Neuronal stem cell (in vitro differentiated cells): ENCODE measurements around the gene HPS4.

ENCODE experiments used
- DNase-seq: peaks from one replicate; pipeline ENCODE4 v3.0.0-alpha.2; 2013; ENCODE audit warnings: low spot score
- H2AFZ ChIP-seq: one replicate; pipeline ENCODE4 v1.6.1; 2013; ENCODE audit warnings: mild to moderate bottlenecking, low read length, inconsistent platforms
- H2AK5ac ChIP-seq: 2 replicates; pipeline ENCODE4 v1.6.1; 2013; ENCODE audit warnings: low read depth, mild to moderate bottlenecking, inconsistent platforms, low read length, moderate library complexity, mixed read lengths
- H2BK120ac ChIP-seq: 2 replicates; pipeline ENCODE4 v1.6.1; 2013; ENCODE audit warnings: low read depth, mild to moderate bottlenecking, inconsistent platforms, low read length, moderate library complexity, mixed read lengths
- H2BK12ac ChIP-seq: one replicate; pipeline ENCODE4 v1.6.1; 2013; ENCODE audit warnings: low read length, inconsistent platforms
- H2BK15ac ChIP-seq: 2 replicates; pipeline ENCODE4 v1.6.1; 2013; ENCODE audit warnings: mild to moderate bottlenecking, low read length, inconsistent platforms, mixed read lengths
- H2BK5ac ChIP-seq: one replicate; pipeline ENCODE4 v1.6.1; 2013; ENCODE audit warnings: inconsistent platforms, mild to moderate bottlenecking, low read length, moderate library complexity
- H3K14ac ChIP-seq: one replicate; pipeline ENCODE4 v1.6.1; 2013; ENCODE audit warnings: low read length, inconsistent platforms
- H3K18ac ChIP-seq: 2 replicates; pipeline ENCODE4 v1.6.1; 2013; ENCODE audit warnings: low read length, inconsistent platforms
- H3K23ac ChIP-seq: 2 replicates; pipeline ENCODE4 v1.6.1; 2013; ENCODE audit warnings: low read depth, mild to moderate bottlenecking, mixed read lengths, low read length, inconsistent platforms; ENCODE audit not compliant: poor library complexity
- H3K27ac ChIP-seq: replicated peaks from 3 replicates; pipeline ENCODE4 v1.5.1; 2013; ENCODE audit warnings: low read length, inconsistent platforms
- H3K27me3 ChIP-seq, 3 experiments: 2 replicates each; pipeline ENCODE4 v1.6.1; 2013; ENCODE audit warnings: low read length in 3 of 3, mild to moderate bottlenecking in 2 of 3, inconsistent platforms in 1 of 3, low read depth in 1 of 3, mixed read lengths in 1 of 3, moderate library complexity in 1 of 3; ENCODE audit not compliant: control insufficient read depth in 3 of 3, insufficient read depth in 3 of 3
- H3K36me3 ChIP-seq, 2 donors: replicated peaks in 1 of 2; 2 replicates each; pipeline ENCODE4 v1.6.1; 2013; ENCODE audit warnings: low read length in 2 of 2; ENCODE audit not compliant: control insufficient read depth in 2 of 2, insufficient read depth in 2 of 2
- H3K4ac ChIP-seq: 2 replicates; pipeline ENCODE4 v1.6.1; 2013; ENCODE audit warnings: inconsistent platforms, mild to moderate bottlenecking, low read length, moderate library complexity
- H3K4me1 ChIP-seq, 2 donors: 1 replicate in 1 of 2; 2 replicates in 1 of 2; pipeline ENCODE4 v1.6.1; 2013; ENCODE audit warnings: low read length in 2 of 2, low read depth in 1 of 2; ENCODE audit not compliant: control insufficient read depth in 2 of 2, insufficient read depth in 1 of 2
- H3K4me2 ChIP-seq: one replicate; pipeline ENCODE4 v1.6.1; 2013; ENCODE audit warnings: mild to moderate bottlenecking, low read length, inconsistent platforms; ENCODE audit not compliant: insufficient read depth, poor library complexity, severe bottlenecking
- H3K4me3 ChIP-seq, 2 donors: 2 replicates each; pipeline ENCODE4 v1.5.1; 2013; ENCODE audit warnings: low read length in 2 of 2, mild to moderate bottlenecking in 2 of 2, inconsistent platforms in 1 of 2, moderate library complexity in 1 of 2
- H3K79me1 ChIP-seq: one replicate; pipeline ENCODE4 v1.6.1; 2013; ENCODE audit warnings: low read depth, mild to moderate bottlenecking, inconsistent platforms, low read length, moderate library complexity
- H3K9ac ChIP-seq: one replicate; pipeline ENCODE4 v1.6.1; 2013; ENCODE audit warnings: mild to moderate bottlenecking, low read depth, low read length, inconsistent platforms; ENCODE audit not compliant: poor library complexity
- H3K9me3 ChIP-seq, 2 donors: replicated peaks in 1 of 2; 2 replicates each; pipeline versions ENCODE3 to v1.6.1; 2013; ENCODE audit warnings: low read length in 2 of 2, mild to moderate bottlenecking in 2 of 2, inconsistent platforms in 1 of 2, low read depth in 1 of 2, mixed read lengths in 1 of 2, moderate library complexity in 1 of 2; ENCODE audit not compliant: control insufficient read depth in 2 of 2, insufficient read depth in 1 of 2
- H4K8ac ChIP-seq: one replicate; pipeline ENCODE4 v1.6.1; 2013; ENCODE audit warnings: low read depth, mild to moderate bottlenecking, inconsistent platforms, low read length, moderate library complexity
- H4K91ac ChIP-seq: one replicate; pipeline ENCODE4 v1.6.1; 2013; ENCODE audit warnings: low read length, low read depth, mild to moderate bottlenecking, inconsistent platforms; ENCODE audit not compliant: poor library complexity
- WGBS, 2 donors: extraction: QIAGEN DNeasy Blood & Tissue Kit; methylation state at CpG; one replicate each; pipeline ENCODE4 v1.1.7; 2013; ENCODE audit warnings: missing lambda C conversion rate in 2 of 2, mixed read lengths in 1 of 2; ENCODE audit not compliant: insufficient read length in 2 of 2, insufficient replicate concordance in 1 of 2; ENCODE audit errors: extremely low coverage in 2 of 2; 5-methylcytosine and 5-hydroxymethylcytosine counted together

HPS4 gene

GRCh38 chr22:26499188-26499703, 15.7 kb upstream of the HPS4 start:
- Histone ChIP-seq H4K91ac (no peak overlapping the region), H3K18ac (no peak overlapping the region), H3K23ac (no peak overlapping the region), H3K4me2 (no peak overlapping the region), H3K9ac (no peak overlapping the region), H3K27ac (no peak overlapping the region), H2BK15ac (no peak overlapping the region), H3K4ac (no peak overlapping the region), H2AK5ac (no peak overlapping the region), H3K36me3 (peaks cover 49 to 98% of the 10 kb centered on the region in 2 donors), H3K4me3 (no peak overlapping the region), H3K4me1 (peaks cover 0 to 5% of the 10 kb centered on the region in 2 donors), H3K27me3 (no peaks in the 10 kb centered on the region), H3K9me3 (peaks cover 0 to 2% of the 10 kb centered on the region in 2 donors), H4K8ac (no peak overlapping the region), H3K79me1 (peaks cover 3% of the 10 kb centered on the region), H2BK5ac (no peak overlapping the region), H2BK120ac (no peak overlapping the region), H3K14ac (no peak overlapping the region), H2BK12ac (no peak overlapping the region), H2AFZ (no peak overlapping the region)
- no CpG with 5 or more reads among the region's 25 CpGs for WGBS, 2 donors
- no peak for DNase-seq

GRCh38 chr22:26496456-26496855, 12.9 kb upstream of the HPS4 start:
- Histone ChIP-seq H3K36me3 (peaks cover 53 to 97% of the 10 kb centered on the region in 2 donors), H2BK12ac (no peak overlapping the region), H3K4me3 (no peak overlapping the region), H3K18ac (no peak overlapping the region), H3K9me3 (peaks cover 0 to 2% of the 10 kb centered on the region in 2 donors), H3K27ac (no peak overlapping the region), H2AK5ac (no peak overlapping the region), H2BK5ac (no peak overlapping the region), H2BK15ac (no peak overlapping the region), H3K23ac (no peak overlapping the region), H3K4me1 (no peaks in the 10 kb centered on the region), H3K14ac (no peak overlapping the region), H3K9ac (no peak overlapping the region), H2BK120ac (no peak overlapping the region), H3K4ac (no peak overlapping the region), H3K27me3 (no peaks in the 10 kb centered on the region), H3K79me1 (peaks cover 3% of the 10 kb centered on the region), H4K8ac (no peak overlapping the region), H2AFZ (no peak overlapping the region), H3K4me2 (no peak overlapping the region), H4K91ac (no peak overlapping the region)
- no CpG with 5 or more reads among the region's 4 CpGs for WGBS, 2 donors
- DNase-seq, result no peak

DNA sequence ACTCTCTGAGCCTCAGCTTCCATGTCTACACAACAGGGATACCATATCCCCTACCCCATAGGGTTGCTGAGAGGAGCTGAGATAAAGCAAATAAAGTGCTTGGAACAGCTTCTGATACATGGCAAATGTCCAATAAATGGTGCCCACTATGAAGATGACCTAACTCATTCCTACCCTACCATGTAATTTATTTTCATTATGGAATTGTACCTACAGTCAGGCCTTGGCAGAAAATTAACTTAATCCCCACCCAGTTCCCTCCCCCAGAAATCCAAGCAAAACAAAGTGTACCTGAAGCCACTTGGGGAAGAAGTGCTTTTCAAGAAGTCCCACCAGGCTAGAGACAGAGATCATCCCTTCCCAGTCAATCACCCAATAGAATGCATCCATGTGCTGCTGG, 10.9 kb upstream of the HPS4 start:
- Histone ChIP-seq H2AFZ (no peak overlapping the region), H2BK15ac (no peak overlapping the region), H2BK12ac (no peak overlapping the region), H2BK5ac (no peak overlapping the region), H3K36me3 (peaks cover 56 to 96% of the 10 kb centered on the region in 2 donors), H4K8ac (no peak overlapping the region), H3K4ac (no peak overlapping the region), H3K79me1 (peaks cover 3% of the 10 kb centered on the region), H3K27ac (no peak overlapping the region), H3K4me3 (no peak overlapping the region), H3K4me1 (no peaks in the 10 kb centered on the region), H4K91ac (no peak overlapping the region), H3K4me2 (no peak overlapping the region), H3K23ac (no peak overlapping the region), H3K9me3 (peaks cover 0 to under 1% of the 10 kb centered on the region in 2 donors), H3K18ac (no peak overlapping the region), H3K27me3 (no peaks in the 10 kb centered on the region), H2BK120ac (no peak overlapping the region), H3K14ac (no peak overlapping the region), H3K9ac (no peak overlapping the region), H2AK5ac (no peak overlapping the region)
- no peak for DNase-seq

DNA sequence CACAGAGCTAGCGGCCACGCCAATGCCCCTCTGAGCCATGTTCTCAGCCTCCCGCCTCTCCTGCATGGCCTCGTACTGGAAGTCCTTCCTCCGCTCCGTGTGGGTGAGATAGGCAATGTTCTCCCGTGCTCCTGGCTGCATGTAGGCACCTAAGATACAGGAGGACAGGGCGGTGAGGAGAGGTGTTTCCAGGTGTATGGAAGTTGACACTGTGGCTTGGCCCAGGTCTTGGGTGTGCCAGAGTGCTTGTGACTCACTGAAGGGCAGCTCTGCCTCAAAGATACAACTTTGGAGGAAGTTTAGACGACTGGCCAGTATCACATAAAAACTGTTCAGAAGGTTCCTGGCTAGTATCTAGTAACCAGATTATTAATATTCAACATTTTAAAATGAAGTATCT, 8.6 kb upstream of the HPS4 start:
- Histone ChIP-seq H3K14ac (no peak overlapping the region), H4K8ac (no peak overlapping the region), H3K4me2 (no peak overlapping the region), H3K79me1 (no peaks in the 10 kb centered on the region), H3K27ac (no peak overlapping the region), H3K9me3 (no peaks in the 10 kb centered on the region), H2BK15ac (no peak overlapping the region), H2AK5ac (no peak overlapping the region), H2BK12ac (no peak overlapping the region), H3K36me3 (peaks cover 53 to 99% of the 10 kb centered on the region in 2 donors), H2BK5ac (no peak overlapping the region), H3K27me3 (no peaks in the 10 kb centered on the region), H3K18ac (no peak overlapping the region), H3K9ac (no peak overlapping the region), H3K4me3 (no peak overlapping the region), H3K4me1 (no peaks in the 10 kb centered on the region), H4K91ac (no peak overlapping the region), H2BK120ac (no peak overlapping the region), H3K4ac (no peak overlapping the region), H2AFZ (no peak overlapping the region), H3K23ac (no peak overlapping the region)
- no CpG with 5 or more reads among the region's 9 CpGs for WGBS, 2 donors
- no peak for DNase-seq
